Mucosa of stomach (tissue), 1 donor: ENCODE data around the gene AK4.

Experiments used
- H3K27me3 ChIP-seq: one replicate; pipeline ENCODE4 v1.7.0; 2013; ENCODE audit warnings: mild to moderate bottlenecking, low read length; ENCODE audit not compliant: control insufficient read depth, insufficient read depth
- H3K36me3 ChIP-seq: one replicate; pipeline ENCODE4 v1.7.0; 2013; ENCODE audit warnings: low read length; ENCODE audit not compliant: control insufficient read depth, insufficient read depth
- H3K4me1 ChIP-seq: one replicate; pipeline ENCODE4 v1.7.0; 2013; ENCODE audit warnings: mild to moderate bottlenecking, low read length; ENCODE audit not compliant: control insufficient read depth, insufficient read depth
- H3K4me3 ChIP-seq: one replicate; pipeline ENCODE4 v1.7.0; 2013; ENCODE audit warnings: low read length
- H3K9ac ChIP-seq: one replicate; pipeline ENCODE4 v1.7.0; 2013; ENCODE audit warnings: mild to moderate bottlenecking, low read length, moderate library complexity
- H3K9me3 ChIP-seq: one replicate; pipeline ENCODE4 v1.7.0; 2013; ENCODE audit warnings: mild to moderate bottlenecking, low read length, moderate library complexity; ENCODE audit not compliant: control insufficient read depth
- donor health status: Pancreatic carcinoma.

Gene AK4

DNA sequence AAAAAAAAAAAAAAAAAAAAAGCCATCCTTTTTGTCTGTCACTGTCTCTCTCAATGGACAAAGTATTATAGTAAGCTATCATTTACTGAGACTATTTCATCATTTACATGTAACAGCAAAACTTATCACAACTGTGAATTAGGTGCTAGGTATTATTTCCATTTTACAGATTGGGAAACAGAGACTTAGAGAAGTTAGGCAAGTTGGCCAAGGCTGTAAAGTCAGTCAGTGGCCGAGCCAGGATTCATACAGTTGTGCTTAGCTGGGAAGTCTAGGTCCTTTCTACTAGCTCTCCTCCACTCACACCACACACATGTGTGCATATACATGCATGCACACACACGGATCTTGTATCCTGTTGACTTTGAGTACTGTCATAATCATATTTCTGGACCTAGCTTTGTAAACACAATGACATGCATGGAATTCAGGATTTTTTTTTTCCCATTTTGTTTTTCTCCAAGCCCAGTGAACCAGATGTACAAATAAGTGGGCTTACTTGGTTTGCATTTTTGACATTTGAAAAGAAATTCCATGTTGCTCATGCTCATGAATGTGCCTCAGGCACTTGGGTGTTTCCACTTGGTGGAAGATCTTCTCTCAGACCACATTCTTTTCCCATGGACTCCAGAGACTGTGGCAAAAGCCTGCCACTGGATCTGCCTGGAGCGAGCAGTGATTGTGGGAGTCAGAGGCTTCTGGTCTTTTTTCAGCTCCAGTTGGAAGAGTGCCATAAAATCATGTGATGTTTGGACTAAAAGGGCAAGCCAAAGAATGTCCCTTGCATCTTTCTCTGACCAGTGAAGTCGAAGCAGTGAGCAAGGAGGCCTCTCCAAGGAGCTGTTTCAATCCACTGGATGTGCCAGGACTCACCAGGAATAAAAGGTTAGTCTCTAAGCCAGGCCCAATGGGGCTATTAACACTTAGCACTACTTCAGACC lies 99.7 kb downstream of the AK4 start:
- Histone ChIP-seq H3K4me3 (no peak overlapping the region), H3K27me3 (no peaks in the 10 kb centered on the region), H3K36me3 (no peaks in the 10 kb centered on the region), H3K4me1 (no peaks in the 10 kb centered on the region), H3K9ac (no peak overlapping the region), H3K9me3 (no peaks in the 10 kb centered on the region)

DNA sequence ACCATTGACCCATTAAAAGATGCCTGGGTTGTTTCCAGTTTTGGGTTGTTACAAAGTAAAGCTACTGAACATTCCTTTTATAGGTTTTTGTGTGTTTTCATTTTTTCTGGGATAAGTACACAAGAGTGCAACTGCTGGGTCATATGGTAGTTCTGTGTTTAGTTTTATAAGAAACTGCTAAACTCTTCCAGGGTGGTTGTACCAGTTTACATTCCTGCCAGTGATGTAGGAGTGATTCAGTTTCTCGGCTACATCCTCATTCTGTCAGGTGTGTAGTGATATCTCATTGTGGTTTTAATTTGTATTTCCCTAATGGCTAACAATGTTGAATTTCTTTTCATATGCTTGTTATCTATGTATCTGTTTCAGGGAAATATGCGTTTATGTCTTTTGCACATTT lies 102.8 kb downstream of the AK4 start:
- peaks cover 13% of the 10 kb centered on the region for H3K27me3 ChIP-seq

DNA sequence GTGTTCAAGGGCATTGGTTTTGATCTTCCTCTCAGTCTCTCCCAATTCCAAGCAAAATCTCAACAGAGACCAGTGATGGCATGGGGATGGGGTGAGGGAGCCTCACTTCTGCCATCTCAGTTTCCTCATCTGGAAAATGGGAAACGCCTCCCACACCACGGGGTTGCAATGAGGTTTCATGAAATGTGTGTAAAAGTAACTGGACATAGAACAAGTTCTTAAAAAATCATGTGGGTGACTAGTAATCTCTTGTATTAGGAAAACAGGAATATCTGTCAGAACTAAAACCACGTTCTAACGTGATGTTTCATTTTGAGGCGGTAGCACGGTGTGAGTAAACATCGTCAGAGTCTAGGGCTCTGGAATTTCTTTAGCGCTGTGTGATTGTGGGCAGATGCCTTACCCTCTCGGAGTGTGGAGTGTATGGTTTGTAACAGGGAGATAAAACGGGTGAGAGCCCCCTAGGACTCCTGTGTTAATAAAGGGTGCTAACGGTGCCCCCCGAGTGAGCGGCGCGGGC lies 105.9 kb downstream of the AK4 start:
- Histone ChIP-seq H3K4me3 (peak overlapping the region; percentile 15), H3K27me3 (peaks cover 13% of the 10 kb centered on the region), H3K4me1 (peaks cover 8% of the 10 kb centered on the region), H3K36me3 (no peaks in the 10 kb centered on the region), H3K9ac (peak overlapping the region; percentile 41), H3K9me3 (no peaks in the 10 kb centered on the region)

More for the DNA sequence above, 102.8 kb downstream of the AK4 start:
- Histone ChIP-seq H3K9ac (no peak overlapping the region), H3K4me1 (peaks cover 8% of the 10 kb centered on the region), H3K9me3 (no peaks in the 10 kb centered on the region), H3K4me3 (no peak overlapping the region), H3K36me3 (no peaks in the 10 kb centered on the region)

DNA sequence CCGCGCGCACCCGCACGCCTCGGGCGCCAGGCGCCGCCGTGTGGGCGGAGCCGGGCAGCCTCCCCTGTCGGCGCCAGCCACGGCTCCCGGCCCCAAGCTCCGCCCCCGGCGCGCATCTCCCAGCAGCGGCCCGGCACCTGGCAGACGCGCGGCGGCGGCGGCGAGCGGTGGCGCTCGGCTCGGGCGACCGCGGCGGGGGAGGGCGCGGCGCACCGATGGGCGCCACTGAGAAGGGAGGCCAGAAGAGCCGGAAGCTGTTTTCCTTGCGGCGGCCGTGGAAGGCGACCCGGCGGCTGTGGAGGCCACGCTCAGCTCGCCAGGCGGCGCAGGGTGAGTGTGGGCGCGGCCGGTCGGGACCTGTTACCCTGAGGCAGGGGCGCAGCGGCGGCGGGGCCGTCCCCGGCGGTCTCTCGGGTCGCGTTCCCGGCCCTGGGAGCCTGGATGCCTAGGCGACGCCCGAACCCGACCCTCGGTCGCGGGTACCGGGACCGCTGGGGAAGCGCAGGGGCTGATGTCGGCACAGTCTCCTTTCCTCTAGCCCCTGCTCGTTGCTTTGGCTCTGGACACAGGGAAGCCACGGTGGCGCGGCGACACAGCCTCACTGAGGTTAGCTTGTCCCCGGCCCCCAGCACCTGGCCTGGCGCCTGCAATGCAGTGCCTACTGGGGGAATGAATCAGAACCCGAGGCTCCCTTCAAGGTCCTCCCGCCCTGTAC lies 106.5 kb downstream of the AK4 start:
- Histone ChIP-seq H3K9ac (peak overlapping the region; percentile 43), H3K9me3 (no peaks in the 10 kb centered on the region), H3K4me1 (peaks cover 8% of the 10 kb centered on the region), H3K4me3 (peak overlapping the region; percentile 74), H3K27me3 (peaks cover 13% of the 10 kb centered on the region), H3K36me3 (no peaks in the 10 kb centered on the region)

DNA sequence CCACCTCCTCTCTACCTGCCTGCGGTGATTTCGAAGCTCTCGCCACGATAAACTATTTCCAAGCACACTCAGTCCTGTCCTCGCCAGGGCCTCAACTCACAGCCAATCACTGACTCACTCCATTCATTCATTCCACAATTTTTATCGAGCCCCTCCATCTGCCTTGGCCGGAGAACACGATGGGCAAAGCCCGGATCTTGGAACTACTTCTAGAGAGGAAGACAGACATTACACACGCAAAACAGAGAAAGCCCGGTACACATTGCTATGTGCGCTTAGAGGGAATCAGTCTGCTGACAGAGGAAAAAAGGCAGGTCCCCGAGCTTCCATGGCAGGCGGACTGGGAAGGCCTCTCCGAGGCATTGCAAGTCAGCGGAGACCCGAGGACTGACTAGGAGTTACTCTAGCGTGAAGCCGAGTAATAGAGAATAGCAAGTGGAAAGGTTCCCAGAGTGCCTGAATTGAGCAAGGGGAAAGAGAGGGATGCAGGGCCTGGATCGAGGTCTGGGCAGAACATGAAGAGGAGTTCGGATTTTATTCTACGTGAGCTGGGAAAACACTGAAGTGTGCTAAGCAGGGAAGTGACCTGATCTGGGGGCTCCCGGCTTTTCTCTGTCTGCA lies 107.1 kb downstream of the AK4 start:
- Histone ChIP-seq H3K4me1 (peaks cover 8% of the 10 kb centered on the region), H3K27me3 (peaks cover 13% of the 10 kb centered on the region), H3K4me3 (peak overlapping the region; percentile 74), H3K9me3 (no peaks in the 10 kb centered on the region), H3K9ac (peak overlapping the region; percentile 43), H3K36me3 (no peaks in the 10 kb centered on the region)

DNA sequence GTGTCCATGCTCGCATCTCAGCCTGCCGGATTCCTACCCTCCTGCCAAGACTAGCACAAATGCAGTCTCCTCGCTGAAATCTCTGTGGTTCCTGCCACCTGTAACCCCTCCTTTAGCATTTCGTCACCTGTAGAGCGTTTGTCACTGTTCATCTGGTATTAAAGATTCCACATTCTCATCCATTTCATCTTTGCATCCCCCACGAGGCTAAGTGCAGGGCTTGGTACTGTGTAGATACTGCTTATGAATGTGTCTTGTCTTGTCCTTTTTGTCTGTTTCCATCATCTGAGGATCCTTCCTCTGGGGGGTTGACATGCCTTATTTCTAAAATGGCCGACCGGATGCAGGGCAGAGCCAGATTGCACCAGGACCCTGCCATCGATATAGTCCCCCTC lies 107.7 kb downstream of the AK4 start:
- Histone ChIP-seq H3K27me3 (peaks cover 13% of the 10 kb centered on the region), H3K36me3 (no peaks in the 10 kb centered on the region), H3K9me3 (no peaks in the 10 kb centered on the region), H3K4me1 (peaks cover 8% of the 10 kb centered on the region), H3K9ac (peak overlapping the region; percentile 9), H3K4me3 (no peak overlapping the region)

DNA sequence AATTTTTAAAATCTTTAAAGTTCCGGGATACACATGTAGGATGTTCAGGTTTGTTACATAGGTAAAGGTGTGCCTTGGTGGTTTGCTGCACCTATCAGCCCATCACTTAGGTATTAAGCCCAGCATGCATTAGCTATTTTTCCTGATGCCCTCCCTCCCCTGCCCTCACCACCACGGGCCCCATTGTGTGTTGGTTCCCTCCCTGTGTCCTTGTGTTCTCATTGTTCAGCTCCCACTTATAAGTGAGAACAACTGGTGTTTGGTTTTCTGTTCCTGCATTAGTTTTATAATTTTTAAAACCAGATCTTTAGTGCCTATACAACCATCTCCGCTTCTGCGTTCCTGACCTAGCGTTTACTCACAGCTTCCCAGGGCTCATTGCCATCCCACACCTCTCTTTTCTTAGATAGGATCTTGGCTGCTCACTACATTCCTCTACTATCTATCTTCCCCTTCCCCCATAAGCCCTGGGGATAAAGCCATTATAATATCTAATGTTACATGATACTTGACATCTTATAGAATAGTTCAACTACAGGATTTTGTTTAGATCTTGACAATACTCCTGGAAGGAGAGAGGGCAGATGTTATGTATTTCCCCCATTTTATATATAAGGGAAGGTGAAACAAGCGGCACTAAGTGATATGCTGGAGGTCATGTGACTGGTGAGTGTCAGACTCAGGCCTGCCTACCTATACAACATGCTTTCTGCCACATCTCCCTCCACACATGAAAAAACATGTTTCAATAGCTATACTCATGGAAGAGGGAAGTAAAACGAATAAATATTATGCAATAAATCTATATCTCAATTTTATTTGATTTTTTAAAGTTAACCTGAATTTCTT lies 109.1 kb downstream of the AK4 start:
- H3K36me3 ChIP-seq, result no peaks in the 10 kb centered on the region
- H3K27me3 ChIP-seq, result peaks cover 13% of the 10 kb centered on the region
- H3K4me3 ChIP-seq, result no peak overlapping the region
- H3K4me1 ChIP-seq, result peaks cover 8% of the 10 kb centered on the region
- no peaks in the 10 kb centered on the region for H3K9me3 ChIP-seq
- no peak overlapping the region for H3K9ac ChIP-seq

DNA sequence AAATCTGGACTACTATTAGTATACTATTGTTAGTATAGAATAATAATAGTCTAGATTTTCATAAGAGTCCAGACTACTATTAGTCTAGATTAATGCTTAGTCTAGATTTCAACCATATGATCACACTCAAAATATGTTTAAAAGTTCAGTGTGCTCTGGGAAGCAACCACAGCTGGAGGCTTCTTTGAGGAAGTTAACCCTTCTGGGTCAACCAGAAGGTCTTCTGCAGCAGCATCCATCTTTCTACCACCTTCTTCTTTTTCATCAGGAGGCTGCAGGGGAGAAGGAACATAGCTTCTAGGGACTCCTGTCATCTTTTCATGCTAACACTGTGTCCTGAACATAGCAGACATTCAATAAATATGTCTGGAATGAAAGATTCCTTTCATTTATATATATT lies 110.1 kb downstream of the AK4 start:
- H3K9me3 ChIP-seq, result no peaks in the 10 kb centered on the region

DNA sequence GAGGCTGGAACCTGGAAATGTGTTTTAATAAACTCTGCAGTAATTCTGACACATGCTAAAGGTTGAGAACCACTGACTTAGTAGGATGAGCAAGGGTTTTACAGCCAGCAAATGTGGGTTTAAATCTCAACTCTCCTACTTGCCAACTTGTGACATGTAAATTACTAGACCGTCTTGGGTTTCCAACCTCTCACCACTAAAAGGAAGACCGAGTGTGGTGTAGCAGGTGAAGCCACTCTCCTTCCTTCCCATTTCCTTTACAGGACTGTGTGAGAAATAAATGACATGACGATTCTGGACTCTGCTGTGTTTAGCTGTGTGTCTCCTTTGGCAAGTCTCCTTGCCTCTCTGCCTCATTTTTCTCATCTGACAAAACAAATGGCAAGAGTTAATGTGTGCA lies 111.8 kb downstream of the AK4 start:
- H3K4me1 ChIP-seq, result peaks cover 10% of the 10 kb centered on the region
- H3K9ac ChIP-seq, result no peak overlapping the region
- H3K4me3 ChIP-seq, result no peak overlapping the region
- H3K27me3 ChIP-seq, result peaks cover 16% of the 10 kb centered on the region
- H3K9me3 ChIP-seq, result no peaks in the 10 kb centered on the region
- no peaks in the 10 kb centered on the region for H3K36me3 ChIP-seq

More for the DNA sequence above, 110.1 kb downstream of the AK4 start:
- Histone ChIP-seq H3K27me3 (peaks cover 13% of the 10 kb centered on the region), H3K36me3 (no peaks in the 10 kb centered on the region), H3K4me3 (no peak overlapping the region), H3K9ac (no peak overlapping the region), H3K4me1 (peaks cover 8% of the 10 kb centered on the region)

DNA sequence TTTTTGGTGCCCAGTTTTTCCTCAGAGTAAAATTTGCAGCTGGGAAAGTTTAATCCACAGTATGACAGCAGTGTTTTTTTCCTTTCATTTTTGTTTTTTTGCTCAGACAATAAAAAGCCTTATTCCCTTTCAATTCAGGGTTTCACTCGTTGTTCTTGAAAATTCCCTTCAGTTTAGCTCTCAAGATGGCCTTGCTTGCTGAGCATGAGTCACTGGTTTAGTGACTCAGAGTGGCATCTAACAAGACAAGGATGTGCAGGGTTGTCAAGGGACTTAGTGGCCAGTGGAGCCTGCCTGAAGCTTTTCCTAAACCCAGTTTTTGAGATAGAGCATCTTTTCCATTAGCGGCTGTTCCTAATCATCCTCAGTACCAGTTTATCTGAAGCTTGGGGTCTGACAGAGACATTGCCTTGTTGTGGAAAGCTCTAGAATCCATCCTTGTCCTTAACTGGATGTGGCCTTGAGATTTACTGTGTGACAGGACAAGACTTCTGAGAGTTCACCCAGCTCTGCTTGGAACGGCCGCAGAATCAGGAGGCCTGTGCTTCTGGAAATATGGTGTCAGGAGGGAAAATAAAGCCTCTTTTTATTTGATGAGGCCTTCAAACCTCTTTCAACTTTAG lies 113.0 kb downstream of the AK4 start:
- no peak overlapping the region for H3K9ac ChIP-seq
- peaks cover 10% of the 10 kb centered on the region for H3K4me1 ChIP-seq
- H3K4me3 ChIP-seq, result no peak overlapping the region
- peaks cover 18% of the 10 kb centered on the region for H3K27me3 ChIP-seq
- H3K9me3 ChIP-seq, result no peaks in the 10 kb centered on the region
- no peaks in the 10 kb centered on the region for H3K36me3 ChIP-seq

DNA sequence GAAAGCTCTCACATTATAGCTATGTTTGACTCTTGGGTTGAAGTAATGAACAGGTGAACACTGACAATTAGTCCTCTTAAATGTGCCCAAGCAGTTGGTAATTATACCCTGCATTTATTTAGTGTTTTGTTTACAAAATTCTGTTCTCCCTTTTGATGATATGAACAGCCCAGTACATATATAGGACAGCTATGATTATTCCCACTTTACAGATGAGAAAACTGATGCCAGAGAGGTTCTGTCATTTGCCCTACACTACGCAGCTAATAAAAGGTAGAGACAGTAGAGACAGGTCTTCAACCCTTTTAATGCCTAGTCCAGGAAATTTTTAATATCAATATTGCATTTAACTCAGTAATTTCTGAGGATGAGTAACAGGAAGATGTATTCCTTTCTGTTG lies 115.3 kb downstream of the AK4 start:
- Histone ChIP-seq H3K9ac (no peak overlapping the region), H3K27me3 (peaks cover 24% of the 10 kb centered on the region), H3K4me3 (no peak overlapping the region), H3K9me3 (no peaks in the 10 kb centered on the region), H3K4me1 (peaks cover 12% of the 10 kb centered on the region), H3K36me3 (no peaks in the 10 kb centered on the region)
